NB4 (cell line): ENCODE results near the gene PPP1R1C.

Source experiments
- MYC ChIP-seq: IDR thresholded peaks from 2 replicates; pipeline ENCODE4 v1.6.1; 2011; ENCODE audit warnings: low read depth, low read length
- TF ChIP-seq, protein P1 (sequence below): IDR thresholded peaks from one replicate; pipeline ENCODE4 v1.5.1; 2012; ENCODE audit warnings: low read depth, low read length

DNA sequence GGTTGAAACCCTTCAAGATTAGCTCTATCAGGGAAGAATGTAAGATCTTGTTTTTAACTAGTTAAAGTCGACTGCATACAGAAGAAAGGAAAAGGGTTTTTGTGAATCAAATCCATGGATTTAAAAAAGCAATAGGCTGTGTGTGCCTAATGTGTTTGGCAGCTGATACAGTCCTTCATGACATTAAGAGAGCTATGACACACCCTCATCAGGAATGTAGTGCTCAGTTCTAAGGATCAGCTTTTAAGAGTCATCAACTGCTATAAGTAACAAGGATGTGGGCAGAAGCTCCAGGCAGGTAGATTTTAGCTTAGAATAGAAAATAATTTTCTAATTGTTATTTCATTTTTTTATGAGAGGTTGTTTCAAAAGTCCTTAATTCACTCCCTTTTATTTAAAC, 52.9 kb downstream of the PPP1R1C start:
- TF ChIP-seq MYC, result no peak
- TF ChIP-seq, protein P1, sequence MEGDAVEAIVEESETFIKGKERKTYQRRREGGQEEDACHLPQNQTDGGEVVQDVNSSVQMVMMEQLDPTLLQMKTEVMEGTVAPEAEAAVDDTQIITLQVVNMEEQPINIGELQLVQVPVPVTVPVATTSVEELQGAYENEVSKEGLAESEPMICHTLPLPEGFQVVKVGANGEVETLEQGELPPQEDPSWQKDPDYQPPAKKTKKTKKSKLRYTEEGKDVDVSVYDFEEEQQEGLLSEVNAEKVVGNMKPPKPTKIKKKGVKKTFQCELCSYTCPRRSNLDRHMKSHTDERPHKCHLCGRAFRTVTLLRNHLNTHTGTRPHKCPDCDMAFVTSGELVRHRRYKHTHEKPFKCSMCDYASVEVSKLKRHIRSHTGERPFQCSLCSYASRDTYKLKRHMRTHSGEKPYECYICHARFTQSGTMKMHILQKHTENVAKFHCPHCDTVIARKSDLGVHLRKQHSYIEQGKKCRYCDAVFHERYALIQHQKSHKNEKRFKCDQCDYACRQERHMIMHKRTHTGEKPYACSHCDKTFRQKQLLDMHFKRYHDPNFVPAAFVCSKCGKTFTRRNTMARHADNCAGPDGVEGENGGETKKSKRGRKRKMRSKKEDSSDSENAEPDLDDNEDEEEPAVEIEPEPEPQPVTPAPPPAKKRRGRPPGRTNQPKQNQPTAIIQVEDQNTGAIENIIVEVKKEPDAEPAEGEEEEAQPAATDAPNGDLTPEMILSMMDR, result no peak
